Measurements from ENCODE around the gene RPS6KA5.

DNA sequence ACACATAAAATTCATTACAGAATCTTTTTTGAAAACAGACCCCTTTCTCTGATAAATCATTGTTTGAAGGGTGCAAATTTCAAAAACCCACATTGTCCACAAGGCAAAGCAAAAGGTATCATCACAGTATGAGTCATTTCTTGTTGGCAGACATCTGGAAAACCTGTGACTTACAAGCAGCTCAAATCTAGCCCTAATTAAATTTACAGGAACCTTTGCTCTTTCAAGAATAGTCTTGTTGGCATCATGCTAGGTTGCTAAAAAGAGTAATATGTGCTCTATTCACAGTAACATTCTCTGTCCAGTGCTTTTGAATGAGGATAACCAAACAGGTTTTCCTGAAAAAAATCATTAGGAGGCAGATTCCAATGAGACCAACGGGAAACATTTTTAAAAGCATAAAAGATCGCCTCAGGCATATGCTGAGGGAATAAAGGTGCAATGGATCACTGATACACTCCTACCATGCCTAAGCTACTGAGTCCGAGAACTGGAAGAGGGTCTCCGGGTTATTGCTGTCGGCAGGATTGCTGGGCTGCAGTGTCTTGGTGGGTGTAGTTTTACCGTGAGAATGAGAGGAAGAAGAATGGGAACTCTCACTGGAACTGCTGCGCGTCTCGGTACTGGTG lies 188.7 kb downstream of the RPS6KA5 start:
- TF ChIP-seq, protein P1, sequence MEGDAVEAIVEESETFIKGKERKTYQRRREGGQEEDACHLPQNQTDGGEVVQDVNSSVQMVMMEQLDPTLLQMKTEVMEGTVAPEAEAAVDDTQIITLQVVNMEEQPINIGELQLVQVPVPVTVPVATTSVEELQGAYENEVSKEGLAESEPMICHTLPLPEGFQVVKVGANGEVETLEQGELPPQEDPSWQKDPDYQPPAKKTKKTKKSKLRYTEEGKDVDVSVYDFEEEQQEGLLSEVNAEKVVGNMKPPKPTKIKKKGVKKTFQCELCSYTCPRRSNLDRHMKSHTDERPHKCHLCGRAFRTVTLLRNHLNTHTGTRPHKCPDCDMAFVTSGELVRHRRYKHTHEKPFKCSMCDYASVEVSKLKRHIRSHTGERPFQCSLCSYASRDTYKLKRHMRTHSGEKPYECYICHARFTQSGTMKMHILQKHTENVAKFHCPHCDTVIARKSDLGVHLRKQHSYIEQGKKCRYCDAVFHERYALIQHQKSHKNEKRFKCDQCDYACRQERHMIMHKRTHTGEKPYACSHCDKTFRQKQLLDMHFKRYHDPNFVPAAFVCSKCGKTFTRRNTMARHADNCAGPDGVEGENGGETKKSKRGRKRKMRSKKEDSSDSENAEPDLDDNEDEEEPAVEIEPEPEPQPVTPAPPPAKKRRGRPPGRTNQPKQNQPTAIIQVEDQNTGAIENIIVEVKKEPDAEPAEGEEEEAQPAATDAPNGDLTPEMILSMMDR (IDR thresholded peaks at IDR 0.05) = no peak
- TF ChIP-seq EZH2 (IDR thresholded peaks at IDR 0.05; ENCODE audit: borderline replicate concordance, insufficient read depth, low read depth, low read length, poor library complexity, severe bottlenecking) = no peak
